T-helper 1 cell treated with Interleukin-12 subunit alpha and Interleukin-12 subunit beta and Interleukin-4 antibody, amounts not matched to agents 30 ng/mL and 1 ng/mL, for 36 hours (primary cell): ENCODE results near the gene GPR63. TPM values are rescaled to one million over a fixed set of nuclear protein-coding genes. Genes with fewer than 3 reads are reported as not detected.

Experiments used
- intact Hi-C: fragments of 100-400 bp; cut with micrococcal nuclease; formaldehyde crosslinking; loops from one replicate; pipeline ENCODE4 v1.15.1; 2024
- total RNA-seq: library from RNA; stranded (reverse); gene quantifications from 2 replicates; pipeline ENCODE4 v1.2.3, GENCODE V29; 2022

Gene GPR63
- total RNA-seq, 1 donor from 2014 or later: 3.2 TPM

DNA sequence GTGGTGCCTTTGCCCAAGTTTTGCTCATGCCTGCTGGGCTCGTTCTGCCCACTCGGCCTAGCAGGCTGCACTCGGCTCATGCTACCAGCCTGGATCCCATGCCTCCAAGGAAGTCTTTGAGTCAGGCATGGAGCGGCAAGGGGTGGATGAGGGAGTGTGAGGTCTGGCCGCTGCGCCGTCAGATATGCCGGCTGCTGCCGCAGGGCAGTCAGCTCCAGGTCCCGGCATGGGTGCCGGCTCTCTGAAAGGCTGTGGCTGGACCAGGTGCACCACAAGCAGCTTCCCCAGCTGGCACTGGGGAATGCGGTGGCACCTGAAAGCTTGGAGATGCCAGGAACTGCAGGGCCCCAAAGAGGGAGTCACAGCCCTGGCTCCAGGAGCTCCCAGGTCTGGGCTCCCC lies 75.5 kb downstream of the GPR63 start:
- intact Hi-C loops: no loop called here

DNA sequence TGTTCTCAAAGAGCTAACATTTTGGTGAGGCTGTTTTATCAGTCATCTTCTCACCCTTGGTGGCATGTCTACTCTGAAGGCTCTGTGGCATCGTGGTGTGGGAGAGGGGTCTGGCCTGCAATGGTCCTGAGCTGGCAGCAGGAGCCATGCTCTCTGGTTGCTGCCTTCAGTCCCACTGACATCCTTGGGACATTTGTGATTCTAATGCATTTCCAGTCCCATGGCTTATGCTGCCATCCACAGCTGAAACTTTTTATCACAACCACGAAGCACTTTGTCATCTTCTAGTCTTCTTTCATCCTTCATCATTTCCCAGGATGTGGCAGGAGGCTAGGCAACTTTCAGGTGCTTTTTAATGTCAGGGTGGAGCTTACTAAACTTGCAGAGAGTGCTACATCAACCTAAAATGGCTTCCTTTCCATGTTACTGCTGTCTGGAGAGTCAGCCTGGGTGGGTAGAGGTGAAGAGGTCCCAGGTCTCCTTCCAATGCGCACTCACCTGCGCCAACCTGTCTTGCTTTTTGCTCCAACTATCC lies 77.1 kb downstream of the GPR63 start:
- intact Hi-C loops: no loop called here

DNA sequence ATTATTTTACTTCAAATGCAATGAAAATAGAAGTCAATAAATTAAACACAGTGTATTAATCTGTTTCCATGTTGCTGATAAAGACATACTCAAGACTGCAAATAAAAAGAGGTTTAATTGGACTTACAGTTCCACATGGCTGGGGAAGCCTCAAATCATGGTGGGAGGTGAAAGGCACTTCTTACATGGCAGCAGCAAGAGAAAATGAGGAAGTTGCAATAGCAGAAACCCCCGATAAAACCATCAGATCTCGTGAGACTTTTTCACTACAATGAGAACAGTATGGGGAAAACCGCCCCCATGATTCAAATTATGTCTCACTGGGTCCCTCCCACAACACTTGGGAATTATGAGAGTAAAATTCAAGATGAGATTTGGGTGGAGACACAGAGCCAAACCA lies 82.2 kb downstream of the GPR63 start:
- intact Hi-C loops: no loop called here

DNA sequence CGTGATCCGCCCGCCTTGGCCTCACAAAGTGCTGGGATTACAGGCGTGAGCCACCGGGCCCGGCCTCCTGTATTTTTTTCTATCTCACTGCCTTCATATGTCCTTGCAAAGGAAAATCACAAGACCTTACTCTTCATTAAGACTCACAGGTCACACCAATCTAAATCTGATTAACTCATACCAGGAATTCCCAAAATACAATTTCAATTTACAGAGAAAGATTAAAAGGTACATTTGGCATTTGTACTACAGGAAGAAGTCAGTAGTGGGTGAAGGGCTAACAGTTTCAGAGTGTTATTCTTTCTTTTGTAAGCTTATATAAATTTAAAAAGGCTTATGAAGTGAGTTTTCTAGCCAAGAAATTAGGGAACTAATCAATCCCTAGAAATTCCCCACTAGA lies 87.4 kb downstream of the GPR63 start:
- intact Hi-C loops: no loop called here

Other genes starting within 250 kb of the GPR63 start
- 31.5 and 34.2 TPM in 2 replicates for gene NDUFAF4, start 60.4 kb upstream of the GPR63 start, total RNA-seq
- gene KLHL32, start 87.3 kb upstream of the GPR63 start, total RNA-seq: 0.56 and 1.1 TPM in 2 replicates